EL (cell line): Measurements from ENCODE around the gene EZH2.

ENCODE experiments used
- DNase-seq: peaks from one replicate; pipeline ENCODE4 v3.0.0-alpha.2; 2016

Gene EZH2

GRCh38 chr7:148884049-148884298, at the start of gene EZH2:
Gene EZH2 (minus strand): TSS chr7:148884291. CDS start chr7:148847298, 36,993 bp downstream.
- DNase-seq: no peak

- no peak for DNase-seq
Observed at GRCh38 chr7:148931470-148931869, 47.4 kb upstream of the EZH2 start.

- no peak for DNase-seq
Observed at GRCh38 chr7:148930335-148930734, 46.2 kb upstream of the EZH2 start.

- no peak for DNase-seq
Observed at GRCh38 chr7:148929176-148929575, 45.1 kb upstream of the EZH2 start.

GRCh38 chr7:148927123-148928045, 43.3 kb upstream of the EZH2 start:
- DNase-seq: no peak

- no peak for DNase-seq
Observed at GRCh38 chr7:148925836-148926235, 41.7 kb upstream of the EZH2 start.

- no peak for DNase-seq
Observed at GRCh38 chr7:148924011-148924410, 39.9 kb upstream of the EZH2 start.

GRCh38 chr7:148921806-148922205, 37.7 kb upstream of the EZH2 start:
- DNase-seq: no peak

GRCh38 chr7:148921189-148921588, 37.1 kb upstream of the EZH2 start:
- DNase-seq: no peak

- no peak for DNase-seq
Observed at GRCh38 chr7:148919859-148920258, 35.8 kb upstream of the EZH2 start.

GRCh38 chr7:148918058-148918596, 34.0 kb upstream of the EZH2 start:
- no peak for DNase-seq

- DNase-seq: peak; percentile 63
Observed at GRCh38 chr7:148916186-148916585, 32.1 kb upstream of the EZH2 start.

- DNase-seq: no peak
Observed at GRCh38 chr7:148915211-148915610, 31.1 kb upstream of the EZH2 start.

GRCh38 chr7:148914208-148914777, 30.2 kb upstream of the EZH2 start:
- DNase-seq: peak; percentile 71

- DNase-seq: no peak
Observed at GRCh38 chr7:148912758-148913541, 28.9 kb upstream of the EZH2 start.

- DNase-seq: no peak
Observed at GRCh38 chr7:148912151-148912550, 28.1 kb upstream of the EZH2 start.

- no peak for DNase-seq
Observed at GRCh38 chr7:148911626-148912025, 27.5 kb upstream of the EZH2 start.

GRCh38 chr7:148909568-148909967, 25.5 kb upstream of the EZH2 start:
- no peak for DNase-seq

- DNase-seq: no peak
Observed at GRCh38 chr7:148906707-148907498, 22.8 kb upstream of the EZH2 start.

- no peak for DNase-seq
Observed at GRCh38 chr7:148905093-148905666, 21.1 kb upstream of the EZH2 start.

- no peak for DNase-seq
Observed at GRCh38 chr7:148903504-148903903, 19.4 kb upstream of the EZH2 start.

- no peak for DNase-seq
Observed at GRCh38 chr7:148901178-148901577, 17.1 kb upstream of the EZH2 start.
